Stimulated activated CD8-positive, alpha-beta memory T cell treated with anti-CD3 and anti-CD28 coated beads, Interleukin-2, amount 100 ng/mL, for 1 hour (primary cell): ENCODE data around the gene ZSCAN9.

ENCODE experiments used
- DNase-seq, 2 donors: peaks; one replicate each; pipeline ENCODE4 v3.0.0-alpha.2; 2020; ENCODE audit warnings: low read depth in 2 of 2

Gene ZSCAN9

GRCh38 chr6:28220257-28221133 is 4.6 kb upstream of the ZSCAN9 start:
- DNase-seq: no peak

DNA sequence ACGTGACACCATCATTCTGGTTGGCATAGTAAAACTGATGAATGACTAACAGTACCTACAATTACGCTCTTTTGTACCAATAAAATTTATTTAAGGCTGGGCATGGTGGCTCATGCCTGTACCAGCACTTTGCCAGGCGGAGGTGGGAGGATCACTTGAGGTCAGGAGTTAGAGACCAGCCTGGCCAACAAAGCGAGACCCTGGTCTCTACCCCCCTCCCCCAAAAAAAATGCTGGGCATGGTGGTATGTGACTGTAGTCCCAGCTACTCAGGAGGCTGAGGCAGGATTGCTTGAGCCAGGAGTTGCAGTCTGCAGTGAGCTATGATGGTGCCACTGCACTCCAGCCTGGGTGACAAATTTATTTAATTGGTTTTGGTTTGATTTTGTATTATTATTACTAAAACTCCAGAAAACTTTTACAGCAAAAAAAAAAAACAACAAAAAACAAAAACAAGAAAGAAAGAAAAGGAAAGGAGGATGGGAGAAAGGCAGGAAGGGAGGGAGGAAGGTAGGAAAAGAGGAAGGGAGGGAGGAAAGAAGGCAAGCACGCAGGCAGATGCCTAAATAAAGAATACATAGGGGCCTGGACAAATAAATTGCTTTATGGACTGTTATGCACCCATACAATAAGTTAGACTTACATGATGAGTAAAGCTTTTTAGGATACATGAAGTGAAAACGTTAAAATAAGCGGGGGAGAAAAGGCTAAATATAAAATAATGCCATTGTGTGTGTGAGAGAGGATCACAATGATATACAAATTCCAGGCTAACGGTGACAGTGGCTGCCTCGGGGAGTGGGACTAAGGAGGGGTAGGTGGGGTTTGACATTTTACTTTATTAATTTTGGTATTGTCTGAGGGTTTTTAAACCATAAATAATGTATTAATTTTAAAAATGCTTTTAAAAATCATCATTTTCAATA is 682 bp upstream of the ZSCAN9 start:
- no peak for DNase-seq

DNA sequence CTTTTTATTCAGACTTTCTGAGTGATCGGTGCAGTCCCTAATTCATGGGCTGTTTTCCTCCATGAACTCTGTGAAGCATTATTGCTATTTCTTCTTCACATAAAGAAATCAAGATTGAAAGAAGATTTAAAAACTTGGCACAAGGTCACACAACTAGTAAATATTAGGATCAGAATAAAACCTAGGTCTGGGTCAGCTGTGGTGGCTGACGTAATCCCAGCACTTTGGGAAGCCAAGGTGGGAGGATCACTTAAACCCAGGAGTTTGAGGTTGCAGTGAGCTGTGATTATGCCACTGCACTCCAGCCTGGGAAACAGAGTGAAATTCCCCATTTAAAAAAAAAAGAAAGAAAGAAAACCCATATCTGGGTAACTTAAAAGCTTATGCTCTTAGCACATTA is 1.4 kb downstream of the ZSCAN9 start:
- DNase-seq: no peak

DNA sequence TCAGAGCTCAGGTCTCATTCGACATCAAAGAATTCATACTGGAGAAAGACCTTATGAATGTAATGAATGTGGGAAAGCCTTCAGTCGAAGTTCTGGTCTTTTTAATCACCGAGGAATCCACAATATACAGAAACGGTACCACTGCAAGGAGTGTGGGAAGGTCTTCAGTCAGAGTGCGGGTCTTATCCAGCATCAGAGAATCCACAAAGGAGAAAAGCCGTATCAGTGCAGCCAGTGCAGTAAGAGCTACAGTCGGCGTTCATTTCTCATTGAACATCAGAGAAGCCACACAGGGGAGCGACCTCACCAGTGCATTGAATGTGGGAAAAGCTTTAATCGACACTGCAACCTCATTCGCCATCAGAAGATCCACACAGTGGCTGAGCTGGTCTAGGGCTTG is 7.7 kb downstream of the ZSCAN9 start:
- DNase-seq: no peak

GRCh38 chr6:28235912-28236452 is 10.9 kb downstream of the ZSCAN9 start:
- DNase-seq: no peak

GRCh38 chr6:28239636-28240035 is 14.6 kb downstream of the ZSCAN9 start:
- no peak for DNase-seq

DNA sequence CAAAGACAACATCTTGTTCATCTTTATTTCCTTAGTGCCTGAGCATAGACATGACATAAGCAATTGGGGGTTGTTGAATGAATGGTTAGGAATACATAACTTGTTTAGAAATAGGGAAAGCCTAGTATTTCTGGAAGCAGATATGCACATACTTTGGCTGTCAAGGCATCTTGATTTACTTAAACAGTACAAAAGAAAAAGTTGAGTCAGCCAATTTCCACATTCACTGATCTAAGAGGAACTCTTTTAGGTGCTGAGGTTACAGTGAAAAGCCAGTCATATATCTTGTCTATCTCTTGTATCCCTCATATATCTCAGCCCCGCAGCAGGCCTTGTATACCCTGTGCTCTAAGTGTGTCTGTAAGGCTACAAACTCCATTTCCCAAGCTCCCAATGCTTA is 15.4 kb downstream of the ZSCAN9 start:
- DNase-seq: no peak

DNA sequence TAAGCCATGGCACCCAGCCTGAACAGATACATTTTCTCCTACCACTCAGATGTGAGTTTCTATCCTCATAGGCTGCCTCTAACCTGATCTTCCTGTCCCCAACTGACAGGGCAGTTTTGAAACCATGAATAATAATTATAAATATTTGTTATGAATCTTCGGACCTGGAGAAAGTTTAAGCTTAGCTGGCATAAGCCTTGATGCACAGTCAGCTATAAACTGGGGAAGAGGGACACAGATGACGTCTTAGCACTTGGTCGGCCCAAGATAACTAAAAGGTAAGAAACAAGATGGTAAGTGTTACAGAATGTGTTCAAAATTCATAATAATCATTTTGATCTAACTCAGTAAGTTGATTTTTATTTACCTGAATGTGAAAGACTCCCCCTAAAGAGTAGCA is 18.9 kb downstream of the ZSCAN9 start:
- no peak for DNase-seq

GRCh38 chr6:28245206-28245941 is 20.3 kb downstream of the ZSCAN9 start:
- DNase-seq: no peak

DNA sequence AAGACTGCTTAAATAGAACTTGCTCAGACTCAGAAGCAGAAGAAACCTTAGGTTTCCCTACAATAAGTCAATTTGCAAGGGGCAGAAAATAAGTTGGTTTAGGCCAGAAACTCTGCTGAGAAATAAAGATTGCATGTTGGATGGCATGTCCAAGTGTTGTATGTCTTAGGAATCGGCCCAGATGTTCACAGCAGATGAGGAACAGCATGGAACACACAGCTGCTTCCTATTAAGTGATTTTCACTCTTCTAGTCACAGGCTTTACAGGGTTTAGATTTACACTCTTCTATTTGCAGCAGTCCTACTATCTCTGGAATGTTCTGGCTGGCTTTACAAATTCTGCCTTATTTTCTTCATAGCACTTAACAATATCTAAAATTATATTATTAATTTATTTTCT is 23.8 kb downstream of the ZSCAN9 start:
- DNase-seq: no peak

DNA sequence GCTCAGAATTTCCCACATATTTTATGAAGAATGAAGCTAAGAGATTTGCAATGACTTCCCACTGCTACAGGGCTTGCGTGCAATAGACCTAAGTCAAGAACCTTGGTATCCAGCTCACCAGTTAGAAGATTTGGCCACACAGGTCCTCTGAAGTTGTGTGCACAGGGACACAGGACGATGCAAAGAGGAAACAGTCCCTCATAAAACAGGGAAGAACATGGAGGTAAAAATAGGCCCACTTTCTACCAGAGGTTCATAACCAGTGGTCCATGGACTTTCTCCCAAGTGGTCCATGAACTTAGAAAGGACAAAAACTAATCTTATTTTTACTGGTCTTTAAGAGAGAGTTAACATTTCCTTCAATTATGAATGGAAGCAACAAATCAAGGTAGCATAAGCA is 25.7 kb downstream of the ZSCAN9 start:
- no peak for DNase-seq

- peak in 1 of 2 donors; percentile 0 for DNase-seq
Observed at GRCh38 chr6:28251661-28252008, 26.6 kb downstream of the ZSCAN9 start.

DNA sequence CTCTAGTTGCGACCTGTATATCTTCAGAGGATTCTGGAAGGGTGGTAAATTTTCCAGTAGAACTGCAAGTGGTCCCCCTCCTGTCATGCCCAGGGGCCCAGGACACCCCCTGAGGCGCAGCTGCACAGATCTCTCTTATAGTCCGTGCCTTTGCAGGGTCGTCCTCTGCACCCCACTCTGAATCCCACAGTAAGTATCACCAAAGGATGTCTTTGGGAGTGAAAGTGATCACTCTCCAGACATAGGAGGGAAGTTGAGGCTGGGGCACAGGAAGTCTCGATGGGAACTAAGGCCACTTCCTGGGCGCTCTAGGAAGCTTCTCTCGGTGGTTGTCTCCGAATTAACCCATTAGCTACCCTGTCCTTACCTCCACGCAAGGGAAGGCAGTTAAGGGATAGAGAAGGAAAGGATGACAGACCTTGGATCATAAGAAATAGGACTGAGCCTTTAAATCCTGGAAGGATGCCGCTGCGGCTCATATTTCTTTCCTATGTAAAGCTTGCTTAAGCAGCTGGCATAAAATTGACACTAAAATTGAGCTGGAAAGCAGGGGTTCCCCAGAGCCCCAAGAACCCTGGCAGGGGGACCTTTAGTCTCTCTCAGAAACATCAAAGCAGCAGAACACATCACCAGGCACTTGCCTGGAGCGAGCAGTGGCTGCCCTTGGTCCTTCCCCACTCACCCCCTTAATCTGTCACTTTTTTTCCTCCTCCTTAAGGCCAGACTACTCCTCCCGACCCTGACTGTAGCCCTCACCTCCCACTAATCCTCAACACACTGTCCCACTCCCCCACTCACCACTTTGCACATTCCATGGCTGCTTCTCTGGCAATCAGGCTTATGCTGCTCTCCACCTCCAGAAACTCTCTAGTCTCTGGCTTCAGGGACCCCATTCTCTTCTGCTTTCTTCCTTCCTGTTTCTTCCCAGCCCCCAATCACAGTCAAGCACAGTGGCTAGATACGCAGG is 27.2 kb downstream of the ZSCAN9 start, which contains the start of gene ZKSCAN4:
Gene ZKSCAN4 (minus strand): TSS at position 261 of the 967 bp plus-strand sequence. CDS start 289 bp downstream, outside the sequence.
- DNase-seq: peak; percentile 50 to 59

- DNase-seq: no peak
Observed at GRCh38 chr6:28254121-28254519, 29.0 kb downstream of the ZSCAN9 start.

DNA sequence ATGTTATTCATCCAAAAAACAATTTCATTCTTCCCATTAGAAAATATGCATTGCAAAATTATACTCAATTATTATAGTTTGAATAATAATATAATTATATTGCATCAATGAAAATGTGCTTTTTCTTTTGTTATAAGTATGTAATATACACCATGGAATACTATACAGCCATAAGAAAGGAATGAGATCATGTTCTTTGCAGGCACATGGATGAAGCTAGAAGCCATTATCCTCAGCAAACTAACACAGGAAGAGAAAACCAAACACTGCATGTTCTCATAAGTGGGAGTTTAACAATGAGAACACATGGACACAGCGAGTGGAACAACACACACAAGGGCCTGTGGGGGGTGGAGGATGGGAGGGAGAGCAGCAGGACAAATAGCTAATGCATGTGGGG is 32.0 kb downstream of the ZSCAN9 start:
- no peak for DNase-seq

GRCh38 chr6:28258877-28259777 is 34.1 kb downstream of the ZSCAN9 start, which contains the start of gene NKAPL:
NKAPL (plus strand) TSS chr6:28259297; CDS start chr6:28259372, 75 bp downstream.
- DNase-seq: peak in 1 of 2 donors; percentile 42

DNA sequence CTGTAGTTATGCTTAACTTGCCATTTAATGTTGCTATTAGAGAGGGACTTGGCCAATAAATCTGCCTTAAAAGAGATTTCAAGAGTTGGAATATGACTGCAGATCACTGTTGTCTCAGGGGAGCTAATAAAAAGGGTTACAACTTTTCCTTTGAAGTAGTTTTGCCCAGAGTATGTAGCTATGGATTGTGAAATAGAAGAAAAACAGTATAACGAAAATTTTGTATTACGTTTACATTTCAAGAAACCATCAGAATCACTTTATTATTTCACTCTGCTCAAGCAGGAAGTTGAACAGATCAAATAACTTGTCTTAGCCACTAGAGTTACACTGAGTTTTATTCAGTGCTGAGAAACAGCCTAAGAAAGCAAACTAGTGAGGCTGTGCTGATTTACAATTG is 38.8 kb downstream of the ZSCAN9 start:
- no peak for DNase-seq

DNA sequence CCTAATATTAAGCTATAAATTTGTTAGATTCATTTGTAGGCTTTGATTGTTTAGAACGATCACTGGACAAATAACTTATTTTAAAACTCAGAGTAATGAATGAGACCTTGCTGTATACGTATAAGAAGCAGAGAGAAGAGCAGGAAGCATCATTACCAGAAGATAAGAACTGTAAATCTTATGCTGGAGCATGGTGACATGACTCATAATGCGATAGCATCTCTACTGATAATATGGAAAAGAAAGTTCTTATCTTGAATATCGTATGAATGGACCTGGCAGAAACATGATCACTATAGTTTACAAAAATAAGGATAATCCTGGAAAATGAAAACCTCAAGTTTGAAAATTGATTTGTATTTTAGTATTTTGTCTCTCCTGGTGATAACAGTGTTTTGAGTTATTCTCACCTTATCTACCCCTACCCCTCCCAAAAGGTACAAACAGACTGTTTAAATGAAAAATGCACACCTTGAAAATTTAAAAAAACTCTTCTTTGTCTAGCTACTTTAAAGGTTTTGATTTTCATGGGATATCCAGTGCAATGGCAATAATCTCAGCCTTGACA is 39.8 kb downstream of the ZSCAN9 start:
- no peak for DNase-seq

GRCh38 chr6:28266563-28266961 is 41.5 kb downstream of the ZSCAN9 start:
- no peak for DNase-seq
